Measurements from ENCODE around the gene SLC25A19.

SLC25A19 gene

DNA sequence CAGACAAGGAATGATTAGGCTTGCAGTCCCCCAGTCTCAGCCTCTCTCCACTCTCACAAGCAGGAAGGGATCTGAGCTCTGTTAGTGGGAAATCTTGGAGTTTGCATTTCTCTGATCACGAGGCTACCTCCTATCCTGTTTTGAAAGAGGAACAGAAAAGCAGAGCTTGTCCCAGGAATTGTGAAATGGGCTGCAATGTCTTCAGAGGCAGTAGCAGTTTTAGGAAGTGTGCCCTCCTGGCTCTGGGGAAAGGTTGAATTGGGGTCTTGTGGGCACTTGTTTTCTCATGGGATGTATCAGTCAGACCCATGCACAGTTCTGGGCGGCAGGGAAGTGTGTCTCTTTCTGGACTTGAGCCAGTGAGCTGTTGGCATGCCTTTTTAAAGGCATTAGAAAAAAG lies 60.9 kb downstream of the SLC25A19 start:
- no peak overlapping the region for H3K4me3 ChIP-seq (ENCODE audit: control insufficient read depth, low read depth, low read length)
- DNase-seq (ENCODE audit: low read depth): no peak
- no peak for TF ChIP-seq CTCF (IDR thresholded peaks at IDR 0.05; ENCODE audit: control insufficient read depth, insufficient read depth, low read depth, low read length, missing control alignments)

- no peak overlapping the region for H3K4me3 ChIP-seq (ENCODE audit: control insufficient read depth, low read depth, low read length)
- TF ChIP-seq CTCF (IDR thresholded peaks at IDR 0.05; ENCODE audit: control insufficient read depth, insufficient read depth, low read depth, low read length, missing control alignments): no peak
- DNase-seq (ENCODE audit: low read depth): no peak
Observed at GRCh38 chr17:75227729-75228128, 61.5 kb downstream of the SLC25A19 start.

GRCh38 chr17:75225016-75225415 lies 64.2 kb downstream of the SLC25A19 start:
- no peak overlapping the region for H3K4me3 ChIP-seq (ENCODE audit: control insufficient read depth, low read depth, low read length)
- no peak for TF ChIP-seq CTCF (IDR thresholded peaks at IDR 0.05; ENCODE audit: control insufficient read depth, insufficient read depth, low read depth, low read length, missing control alignments)
- no peak for DNase-seq (ENCODE audit: low read depth)
